Muscle of leg (tissue), 11 donors: ENCODE results near the gene CTAGE4. TPM values are rescaled to one million over a fixed set of nuclear protein-coding genes. Genes with fewer than 3 reads are reported as not detected.
A peak's percentile ranks its signal among the peaks of the same experiment; 100 is the strongest.
"Not testable (repeated sequence)": the region's sequence is repeated elsewhere in the genome, so short reads cannot be mapped to it uniquely, and the experiment has no call there.

Source experiments
- DNase-seq: peaks from one replicate; pipeline ENCODE4 v3.0.0; 2013
- H3K27ac ChIP-seq: one replicate; pipeline ENCODE4 v1.5.1; 2013; ENCODE audit warnings: mild to moderate bottlenecking, low read length, control low read depth
- H3K27me3 ChIP-seq: one replicate; pipeline ENCODE4 v1.6.1; 2013; ENCODE audit warnings: low read length; ENCODE audit not compliant: control insufficient read depth, insufficient read depth
- H3K36me3 ChIP-seq: one replicate; pipeline ENCODE4 v1.6.1; 2013; ENCODE audit warnings: low read length; ENCODE audit not compliant: control insufficient read depth, insufficient read depth
- H3K4me1 ChIP-seq: one replicate; pipeline ENCODE4 v1.6.1; 2013; ENCODE audit warnings: low read length; ENCODE audit not compliant: control insufficient read depth, insufficient read depth
- H3K4me3 ChIP-seq: one replicate; pipeline ENCODE4 v1.5.1; 2013; ENCODE audit warnings: low read length, control low read depth
- H3K9me3 ChIP-seq: replicated peaks from 2 replicates; pipeline ENCODE4 v1.6.1; 2013; ENCODE audit warnings: low read depth, low read length; ENCODE audit not compliant: control insufficient read depth
- WGBS: methylation state at CpG from one replicate; pipeline ENCODE4 v1.1.5; 2013; ENCODE audit warnings: missing lambda C conversion rate; ENCODE audit not compliant: insufficient coverage; 5-methylcytosine and 5-hydroxymethylcytosine counted together
- polyA plus RNA-seq, 8 donors: library from polyadenylated mRNA; unstranded; fragments of 120-200 nt; gene quantifications; one replicate each; pipeline versions ENCODE4 v1.2.1 to v1.2.3, GENCODE V29; 2013; ENCODE audit warnings: inconsistent platforms in 1 of 8, low replicate concordance in 1 of 8; ENCODE audit not compliant: insufficient read length in 8 of 8, insufficient read depth in 1 of 8
- total RNA-seq: library from RNA; stranded (reverse); fragments of 120-200 nt; gene quantifications from one replicate; pipeline ENCODE4 v1.2.4, GENCODE V29; 2013

CTAGE4 gene
- total and polyA plus RNA-seq, 9 donors = 0.09 to 1.7 (median 0.75) TPM; not detected in 2

DNA sequence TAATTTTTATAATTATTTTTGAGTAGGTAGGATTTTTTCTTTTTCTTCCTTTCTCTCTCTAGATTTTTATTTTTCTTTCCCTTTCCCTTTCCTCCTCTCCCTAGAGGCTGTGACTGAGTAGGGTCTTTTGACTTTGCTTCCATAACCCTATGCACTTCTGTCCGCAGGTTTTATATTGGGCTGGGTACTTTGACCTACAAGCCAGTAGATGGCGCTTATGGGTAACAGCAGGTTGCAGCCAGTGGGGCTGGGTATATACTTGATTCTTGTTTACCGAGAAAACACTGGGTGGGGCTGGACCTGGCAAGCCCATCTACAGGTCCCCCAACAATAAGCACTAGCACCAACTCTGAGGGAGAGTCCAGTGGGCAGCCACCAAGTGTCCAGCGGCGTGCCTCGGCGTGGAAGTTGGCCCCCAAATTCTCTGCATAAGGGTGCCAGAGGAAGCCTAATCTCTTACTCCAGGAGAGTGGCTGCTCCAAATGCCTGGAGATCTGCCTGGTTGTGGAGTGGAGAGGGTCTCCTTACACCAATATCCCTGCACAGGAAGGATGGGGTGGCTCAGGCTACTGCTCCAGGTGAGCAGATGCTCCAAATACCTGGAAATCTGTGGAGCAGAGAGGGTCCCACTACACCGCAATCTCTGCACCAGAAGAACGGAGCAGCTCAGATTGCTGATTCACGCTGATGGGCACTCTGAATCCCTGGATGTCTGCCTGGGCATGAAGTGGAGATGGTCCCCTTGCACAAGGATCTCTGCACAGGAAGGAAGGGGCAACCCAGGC, 4.7 kb upstream of the CTAGE4 start:
- H3K4me1 ChIP-seq, H3K27me3 ChIP-seq, H3K27ac ChIP-seq, H3K36me3 ChIP-seq, H3K9me3 ChIP-seq, H3K4me3 ChIP-seq: not testable (repeated sequence)
- WGBS = no CpG with 5 or more reads among the region's 10 CpGs
- peak; percentile 10 for DNase-seq

DNA sequence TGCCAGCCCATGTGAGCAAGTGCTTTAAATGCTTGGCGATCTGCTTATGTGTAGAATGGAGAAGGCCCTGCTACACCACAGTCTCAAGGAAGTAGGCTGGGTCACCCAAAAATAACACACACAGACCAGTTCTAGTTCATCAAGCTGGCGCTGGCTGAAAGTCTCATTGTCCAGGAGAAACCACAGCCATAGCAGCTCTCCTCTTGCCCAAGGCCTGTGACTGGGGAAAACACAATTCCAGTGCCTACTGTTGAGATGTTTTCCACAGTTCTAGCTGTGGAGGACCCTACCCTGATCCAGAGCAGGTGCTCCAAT, 4.1 kb upstream of the CTAGE4 start:
- not testable (repeated sequence) for DNase-seq, H3K9me3 ChIP-seq, H3K4me1 ChIP-seq, H3K27me3 ChIP-seq, H3K4me3 ChIP-seq, H3K36me3 ChIP-seq, H3K27ac ChIP-seq
- no CpG with 5 or more reads among the region's 2 CpGs for WGBS

DNA sequence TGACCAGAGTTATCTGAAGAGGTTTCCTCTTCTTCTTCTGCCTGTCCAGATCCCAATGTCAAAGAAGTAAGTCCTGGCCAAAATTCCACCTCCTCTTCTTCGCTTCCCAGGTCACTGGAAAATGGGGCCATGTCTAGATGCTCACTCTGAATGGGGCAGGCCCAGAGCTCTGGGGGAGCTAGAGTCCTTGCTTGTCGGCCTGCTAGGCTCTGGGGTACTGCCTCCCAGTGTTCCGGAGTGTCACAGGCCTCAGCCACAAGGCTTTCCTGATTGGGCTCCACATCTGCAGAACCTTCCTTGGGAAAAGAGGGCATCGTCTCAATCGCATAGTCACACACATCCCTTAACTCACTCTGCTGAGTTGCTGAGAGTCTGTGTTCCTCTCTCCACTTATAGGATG, 4.6 kb downstream of the CTAGE4 start:
- DNase-seq, H3K4me1 ChIP-seq, H3K9me3 ChIP-seq, H3K4me3 ChIP-seq, H3K27ac ChIP-seq, H3K36me3 ChIP-seq, H3K27me3 ChIP-seq: not testable (repeated sequence)
- WGBS = no CpG with 5 or more reads among the region's 5 CpGs

DNA sequence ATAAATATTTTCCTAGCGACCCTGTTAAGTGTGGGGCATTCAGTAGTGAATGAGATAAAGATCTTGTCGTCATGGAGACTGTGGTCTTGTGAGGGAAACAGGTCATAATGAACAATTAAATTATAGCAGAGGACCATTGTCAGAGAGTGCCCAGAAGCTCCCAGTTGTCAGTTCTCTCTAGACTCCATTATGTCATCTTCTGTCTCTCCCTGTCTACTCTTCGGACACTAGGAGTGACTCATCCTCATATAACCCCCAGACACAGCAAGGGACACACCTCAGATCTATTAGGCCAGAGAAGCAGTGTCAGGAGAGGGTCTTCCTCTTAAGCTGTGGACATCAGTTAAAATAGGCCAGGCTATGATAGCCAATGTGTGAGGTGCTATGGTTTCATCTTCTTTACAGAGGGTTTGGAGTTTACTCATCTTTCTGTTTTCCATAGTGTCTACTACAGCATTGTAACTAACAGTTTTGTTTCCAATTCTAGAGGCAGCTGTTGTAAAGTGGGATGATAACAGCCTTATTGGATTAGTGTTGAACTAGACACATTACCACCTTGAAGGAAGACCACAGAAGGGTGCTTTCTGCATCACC, 5.4 kb downstream of the CTAGE4 start:
- H3K4me3 ChIP-seq, DNase-seq, H3K27ac ChIP-seq, H3K36me3 ChIP-seq, H3K4me1 ChIP-seq, H3K27me3 ChIP-seq, H3K9me3 ChIP-seq: not testable (repeated sequence)
- no CpG with 5 or more reads among the region's 3 CpGs for WGBS

DNA sequence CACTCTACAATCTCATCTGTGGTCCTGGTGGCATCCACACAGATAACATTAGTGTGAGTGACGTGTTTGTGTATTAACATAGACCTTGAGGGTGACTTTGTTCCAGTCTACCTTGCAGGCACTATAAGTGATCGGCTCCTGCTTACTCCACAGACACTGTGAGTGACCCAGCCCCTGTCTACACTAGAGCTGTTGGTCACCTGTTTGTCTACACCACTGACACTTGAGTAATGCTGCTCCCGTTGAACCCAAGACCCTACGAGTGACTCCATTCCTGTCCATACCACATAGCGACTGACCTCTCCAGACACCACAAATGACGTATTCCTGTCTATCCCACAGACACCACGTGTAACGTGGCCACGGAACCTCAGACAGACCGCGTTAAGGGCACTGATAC, 10.5 kb downstream of the CTAGE4 start:
- not testable (repeated sequence) for DNase-seq, H3K27ac ChIP-seq, H3K4me3 ChIP-seq, H3K27me3 ChIP-seq, H3K36me3 ChIP-seq, H3K4me1 ChIP-seq, H3K9me3 ChIP-seq
- no CpG with 5 or more reads among the region's 11 CpGs for WGBS

DNA sequence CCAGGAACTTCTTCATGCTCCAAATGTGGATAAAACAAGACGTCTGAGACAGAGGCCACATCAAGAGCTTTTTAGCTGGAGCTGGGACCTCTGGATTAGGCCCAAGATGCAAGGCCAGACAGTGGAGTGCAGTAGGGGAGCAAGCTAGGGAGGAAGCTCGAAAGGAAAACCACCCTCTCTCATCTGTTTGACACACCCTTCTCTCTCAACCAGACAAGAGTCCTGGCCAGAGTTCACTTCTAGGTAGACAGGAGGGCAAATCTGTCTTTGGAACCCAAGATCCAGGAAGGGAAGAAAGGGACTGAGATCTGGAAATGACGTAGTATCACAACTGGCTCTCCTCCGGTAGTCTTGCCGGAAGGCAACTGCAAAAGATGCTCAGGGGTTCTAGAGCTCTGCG, 11.2 kb downstream of the CTAGE4 start:
- WGBS = no CpG with 5 or more reads among the region's 6 CpGs
- not testable (repeated sequence) for DNase-seq, H3K36me3 ChIP-seq, H3K9me3 ChIP-seq, H3K27ac ChIP-seq, H3K27me3 ChIP-seq, H3K4me1 ChIP-seq, H3K4me3 ChIP-seq

DNA sequence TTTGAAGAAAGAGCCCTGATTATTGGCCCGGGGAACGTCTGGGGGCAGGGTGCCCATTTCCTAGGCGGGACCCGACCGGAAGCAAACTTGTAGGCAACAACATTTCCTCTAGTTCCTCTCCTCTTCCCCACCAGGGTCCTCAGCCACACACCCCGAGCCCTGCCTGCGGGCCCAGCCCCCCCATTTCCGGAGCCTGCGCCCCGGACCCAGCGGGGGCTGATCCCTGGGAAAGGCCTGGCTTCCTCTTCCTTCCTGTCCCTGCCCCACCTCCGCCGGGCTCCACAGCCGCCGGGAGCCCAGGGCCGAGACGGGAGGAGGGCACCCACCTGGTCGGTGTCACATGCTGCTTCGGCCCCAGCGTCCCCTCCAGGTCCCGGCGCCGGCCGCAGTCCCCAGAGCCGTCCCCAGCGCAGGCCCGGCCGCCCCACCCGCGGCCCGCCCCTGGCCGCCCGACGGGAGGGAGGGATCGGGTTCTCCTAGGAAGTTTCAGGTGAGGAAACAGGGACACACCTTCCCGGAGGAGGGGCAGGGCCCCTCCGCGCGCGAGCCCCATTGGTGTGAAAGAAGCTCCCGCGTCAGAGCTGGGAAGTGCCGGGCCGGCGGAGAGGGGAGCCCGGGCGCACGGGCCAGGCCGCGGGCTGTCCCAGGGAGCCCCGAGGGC, 12.1 kb downstream of the CTAGE4 start, which contains the start of gene ARHGEF35:
Gene ARHGEF35, minus strand, starts transcription at position 622 of the 661 bp plus-strand sequence. CDS start 7,450 bp downstream, outside the sequence.
- not testable (repeated sequence) for H3K4me1 ChIP-seq, H3K9me3 ChIP-seq, H3K36me3 ChIP-seq, H3K4me3 ChIP-seq, H3K27ac ChIP-seq, DNase-seq, H3K27me3 ChIP-seq
- no CpG with 5 or more reads among the region's 51 CpGs for WGBS

DNA sequence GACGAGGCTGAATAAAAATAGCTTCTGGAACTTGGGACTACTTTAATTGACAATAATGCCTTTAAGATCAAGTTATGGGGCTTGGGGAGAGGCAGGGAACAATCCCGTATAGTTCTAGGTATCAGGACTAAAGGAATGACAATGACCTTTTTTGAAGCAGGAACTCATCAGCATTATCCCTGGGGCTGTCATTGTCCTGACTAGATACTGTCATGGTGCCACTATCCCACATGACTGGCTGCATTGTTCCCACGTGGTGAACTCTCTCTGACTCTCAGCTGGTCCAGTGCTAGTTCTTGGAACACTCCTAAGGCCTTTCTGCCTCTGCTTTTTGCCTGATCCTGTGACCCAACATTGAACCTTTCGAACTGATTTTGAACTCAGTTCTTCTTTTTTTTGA, 15.7 kb downstream of the CTAGE4 start:
- no CpG with 5 or more reads among the region's 4 CpGs for WGBS
- not testable (repeated sequence) for H3K4me3 ChIP-seq, H3K36me3 ChIP-seq, H3K9me3 ChIP-seq, H3K4me1 ChIP-seq, H3K27me3 ChIP-seq, DNase-seq, H3K27ac ChIP-seq

DNA sequence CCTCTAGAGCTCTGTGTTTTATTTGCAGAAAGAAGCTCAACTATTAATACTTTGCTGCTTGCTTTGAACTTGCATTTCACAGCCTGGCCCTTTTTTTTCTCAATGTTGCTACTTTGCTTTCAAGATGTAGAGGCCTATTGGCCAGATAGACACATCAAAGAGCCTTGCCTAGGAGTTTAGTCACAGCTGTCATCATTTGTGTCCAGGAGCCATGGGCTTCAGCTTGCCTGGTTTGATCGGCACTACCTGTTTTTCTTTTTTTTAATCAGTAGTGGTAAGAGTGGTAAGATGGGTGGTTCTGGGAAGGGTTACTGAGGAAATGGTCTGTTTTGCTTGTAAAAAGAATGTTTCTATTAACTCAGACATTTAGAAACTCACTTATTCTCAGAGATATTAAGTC, 18.7 kb downstream of the CTAGE4 start:
- WGBS = no CpG with 5 or more reads among the region's 1 CpG
- not testable (repeated sequence) for H3K36me3 ChIP-seq, H3K9me3 ChIP-seq, H3K27ac ChIP-seq, H3K4me3 ChIP-seq, DNase-seq, H3K27me3 ChIP-seq, H3K4me1 ChIP-seq

DNA sequence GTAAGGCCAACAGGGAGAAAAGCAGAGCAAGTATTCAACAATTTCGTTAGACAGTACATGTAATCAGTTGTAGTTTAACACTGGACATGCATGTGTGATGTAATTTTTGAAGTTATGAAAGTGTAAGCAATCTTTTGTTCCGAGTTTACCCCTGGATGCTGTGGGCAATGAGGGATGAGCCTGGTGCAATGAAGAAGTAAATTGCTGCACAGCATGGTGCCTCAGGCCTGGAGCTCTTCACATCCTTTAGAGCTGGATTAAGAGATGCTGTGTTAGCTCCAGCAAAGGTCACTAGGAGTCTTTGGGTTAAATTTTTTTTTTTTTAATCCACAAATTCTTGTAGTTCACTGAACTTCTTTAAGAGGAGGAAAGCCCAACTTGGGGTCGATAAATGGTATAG, 19.8 kb downstream of the CTAGE4 start:
- not testable (repeated sequence) for DNase-seq, H3K36me3 ChIP-seq, H3K4me1 ChIP-seq, H3K27ac ChIP-seq, H3K27me3 ChIP-seq, H3K9me3 ChIP-seq, H3K4me3 ChIP-seq
- WGBS = no CpG with 5 or more reads among the region's 3 CpGs
